K562 treated with DMSO at 1 percent for 12 hours (cell line): ENCODE data around the gene CD300LF. TPM values are rescaled to one million over a fixed set of nuclear protein-coding genes. Genes with fewer than 3 reads are reported as not detected.

ENCODE experiments used
- total RNA-seq: library from RNA; unstranded; fragments of 300-600 nt; gene quantifications from 2 replicates; pipeline ENCODE4 v1.2.3, GENCODE V29; 2022; ENCODE audit not compliant: insufficient read depth

The CD300LF gene
- total RNA-seq = not detected in 2 replicates

DNA sequence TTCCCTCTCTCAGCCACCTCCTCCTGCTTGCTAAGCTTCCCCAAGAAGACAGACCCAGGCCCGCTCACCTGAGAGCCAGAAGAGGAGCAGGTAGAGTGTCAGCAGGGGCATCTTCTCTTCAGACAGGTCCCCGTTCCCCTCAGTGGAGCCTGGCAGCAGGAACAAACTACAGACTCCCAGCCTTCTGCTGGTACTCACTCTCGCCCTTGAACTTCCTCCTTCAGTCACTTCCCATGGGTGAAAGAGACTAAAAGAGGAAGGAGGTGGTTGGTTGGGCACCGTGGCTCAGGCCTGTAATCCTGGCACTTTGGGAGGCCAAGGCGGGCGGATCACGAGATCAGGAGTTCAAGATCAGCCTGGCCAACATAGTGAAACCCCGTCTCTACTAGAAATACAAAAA lies at the start of gene CD300LF:
TSS of gene CD300LF (minus strand) at position 168 of the 400 bp plus-strand sequence. CDS start at position 111, 57 bp downstream.

GRCh38 chr17:74748529-74749278 lies 36.0 kb upstream of the CD300LF start, which contains the start of gene NHERF1:
TSS of gene NHERF1 (plus strand) at chr17:74748628. CDS start at chr17:74748847, 219 bp downstream.

GRCh38 chr17:74736513-74737298 lies 24.0 kb upstream of the CD300LF start, which contains the start of gene RAB37:
TSS of gene RAB37 (plus strand) at chr17:74737256. CDS start at chr17:74737273, 17 bp downstream.

Other genes starting within 250 kb of the CD300LF start
- 2.2 and 3.8 TPM in 2 replicates for gene CD300A, start 246.3 kb downstream of the CD300LF start, total RNA-seq
- not detected in 2 replicates for gene CD300LB, start 181.4 kb downstream of the CD300LF start, total RNA-seq
- not detected in 2 replicates for gene CD300C, start 166.8 kb downstream of the CD300LF start, total RNA-seq
- gene CD300H, start 145.4 kb downstream of the CD300LF start, total RNA-seq = not detected in 2 replicates
- not detected in 2 replicates for gene CD300LD, start 120.6 kb downstream of the CD300LF start, total RNA-seq
- gene CD300E, start 89.2 kb downstream of the CD300LF start, total RNA-seq = not detected in 2 replicates
- not detected in 2 replicates for gene RAB37, start 24.3 kb upstream of the CD300LF start, total RNA-seq
- gene NHERF1, start 35.7 kb upstream of the CD300LF start, total RNA-seq = 53.0 and 73.8 TPM in 2 replicates
- 22.2 and 29.1 TPM in 2 replicates for gene NAT9, start 63.4 kb upstream of the CD300LF start, total RNA-seq
- gene GRIN2C, start 147.0 kb upstream of the CD300LF start, total RNA-seq = 0.36 and 0.42 TPM in 2 replicates
- 61.2 and 87.6 TPM in 2 replicates for gene FDXR, start 160.1 kb upstream of the CD300LF start, total RNA-seq
- gene FADS6, start 180.7 kb upstream of the CD300LF start, total RNA-seq = 0.78 TPM in 1 of 2 replicates, not detected in the other
- gene USH1G, start 210.3 kb upstream of the CD300LF start, total RNA-seq = 0.86 and 1.2 TPM in 2 replicates
- gene OTOP2, start 211.3 kb upstream of the CD300LF start, total RNA-seq = 0.31 and 0.40 TPM in 2 replicates
- not detected in 2 replicates for gene OTOP3, start 223.0 kb upstream of the CD300LF start, total RNA-seq